Activated T-helper 1 cell treated with Interleukin-2 at 50 U/mL for 16 hours (primary cell): Measurements from ENCODE around the gene PDK4.

ENCODE experiments used
- DNase-seq: peaks from one replicate; pipeline ENCODE4 v3.0.0-alpha.2; 2020; ENCODE audit warnings: low read depth

The PDK4 gene

GRCh38 chr7:95596198-95597063 is at the start of gene PDK4:
PDK4 (minus strand) TSS chr7:95596516; CDS start chr7:95596293, 223 bp downstream.
- DNase-seq, result no peak

GRCh38 chr7:95642173-95642572 is 45.9 kb upstream of the PDK4 start:
- no peak for DNase-seq

GRCh38 chr7:95636140-95636940 is 40.0 kb upstream of the PDK4 start:
- no peak for DNase-seq

- no peak for DNase-seq
These were observed 36.3 kb upstream of the PDK4 start for GRCh38 chr7:95632609-95633008.

GRCh38 chr7:95631527-95631926 is 35.2 kb upstream of the PDK4 start:
- DNase-seq, result no peak

GRCh38 chr7:95630702-95631458 is 34.6 kb upstream of the PDK4 start:
- no peak for DNase-seq

GRCh38 chr7:95628831-95629439 is 32.6 kb upstream of the PDK4 start:
- no peak for DNase-seq

- DNase-seq, result no peak
These were observed 27.5 kb upstream of the PDK4 start for GRCh38 chr7:95623788-95624187.

GRCh38 chr7:95622859-95623258 is 26.5 kb upstream of the PDK4 start:
- DNase-seq, result no peak

- DNase-seq, result no peak
These were observed 25.8 kb upstream of the PDK4 start for GRCh38 chr7:95622001-95622549.

GRCh38 chr7:95621404-95621803 is 25.1 kb upstream of the PDK4 start:
- DNase-seq, result no peak

- no peak for DNase-seq
These were observed 24.3 kb upstream of the PDK4 start for GRCh38 chr7:95620631-95621030.

- DNase-seq, result no peak
These were observed 23.6 kb upstream of the PDK4 start for GRCh38 chr7:95619921-95620320.

- no peak for DNase-seq
These were observed 23.2 kb upstream of the PDK4 start for GRCh38 chr7:95619517-95619916.

- no peak for DNase-seq
These were observed 18.2 kb upstream of the PDK4 start for GRCh38 chr7:95614442-95614940.

- no peak for DNase-seq
These were observed 14.9 kb upstream of the PDK4 start for GRCh38 chr7:95611224-95611623.

- no peak for DNase-seq
These were observed 13.1 kb upstream of the PDK4 start for GRCh38 chr7:95609277-95609971.

GRCh38 chr7:95608359-95609173 is 12.2 kb upstream of the PDK4 start:
- DNase-seq, result no peak

- no peak for DNase-seq
These were observed 11.2 kb upstream of the PDK4 start for GRCh38 chr7:95607561-95607960.

GRCh38 chr7:95605275-95605674 is 9.0 kb upstream of the PDK4 start:
- DNase-seq, result no peak
